Measurements from ENCODE around the gene PRODH2. TPM values are rescaled to one million over a fixed set of nuclear protein-coding genes. Genes with fewer than 3 reads are reported as not detected.

Gene PRODH2
- total RNA-seq, 4 donors from 2014 or later = not detected

- intact Hi-C loops (cut with DNase I; ENCODE audit: low total_unique reads) = no loop called here
- TF ChIP-seq CTCF (IDR thresholded peaks at IDR 0.05) (no peak), POLR2A (IDR thresholded peaks at IDR 0.05) (no peak)
- 88 to 89% methylated on average over 2 of the region's 2 CpGs for WGBS, 2 donors
- no peak for DNase-seq (ENCODE audit: low spot score in 2 of 2)
- no peak overlapping the region for H3K4me3 ChIP-seq (ENCODE audit: low read depth, poor library complexity, severe bottlenecking)
Measured at GRCh38 chr19:35759697-35760096, 52.9 kb downstream of the PRODH2 start.

DNA sequence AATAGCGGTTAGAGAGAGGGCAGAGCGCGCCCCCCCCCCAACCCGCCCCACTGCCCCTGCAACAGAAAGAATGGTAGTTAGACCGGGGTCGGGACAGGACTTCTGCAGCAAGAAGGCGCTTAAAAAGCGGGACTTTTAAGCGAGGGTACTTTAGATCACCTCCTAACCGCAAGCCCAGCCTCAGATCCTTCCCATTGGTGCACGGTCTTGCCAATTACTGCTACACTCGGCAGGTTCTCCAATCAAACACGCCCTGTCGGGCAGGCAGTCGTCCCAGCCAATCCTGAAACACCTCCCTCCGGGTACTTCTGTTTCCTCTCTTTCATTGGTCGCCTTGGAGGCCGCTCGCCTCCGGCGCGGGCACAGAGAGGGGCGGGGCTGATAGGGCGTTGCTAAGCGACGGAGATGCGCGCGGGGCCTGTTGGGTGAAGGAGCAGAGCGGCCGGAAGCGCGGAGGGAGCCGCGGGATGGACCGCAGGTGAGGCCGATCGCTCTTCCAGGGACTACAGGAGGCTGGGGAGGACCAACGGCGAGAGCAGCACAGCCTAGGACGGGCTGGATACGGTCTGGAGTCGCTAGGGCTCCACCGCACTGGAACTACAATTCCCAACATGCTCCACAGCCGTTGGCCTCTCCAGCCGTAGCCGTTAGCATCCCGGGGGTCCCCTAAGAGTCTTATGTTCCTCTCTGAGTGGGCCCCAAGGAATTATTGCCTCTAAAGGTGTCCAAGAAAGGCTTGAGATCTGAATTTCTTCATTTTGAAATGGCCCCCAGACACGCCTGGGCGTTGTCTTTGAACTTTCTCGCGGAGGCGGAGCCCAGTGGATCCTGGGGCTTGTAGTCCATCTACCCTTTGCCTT lies 54.7 kb downstream of the PRODH2 start, which contains the start of gene PROSER3:
TSS of gene PROSER3 (plus strand) at position 428 of the 860 bp plus-strand sequence. CDS start at position 468, 40 bp downstream.
- TF ChIP-seq POLR2A (IDR thresholded peaks at IDR 0.05) (no peak), CTCF (IDR thresholded peaks at IDR 0.05) (no peak)
- 1 to 2% methylated on average over 38 to 42 of the region's 53 CpGs for WGBS, 2 donors
- H3K4me3 ChIP-seq (ENCODE audit: low read depth, poor library complexity, severe bottlenecking) = peak within 1 kb of the TSS; percentile 64
- intact Hi-C loops (cut with DNase I; ENCODE audit: low total_unique reads) = no loop called here
- DNase-seq (ENCODE audit: low spot score in 2 of 2) = peak; percentile 99 to 100

DNA sequence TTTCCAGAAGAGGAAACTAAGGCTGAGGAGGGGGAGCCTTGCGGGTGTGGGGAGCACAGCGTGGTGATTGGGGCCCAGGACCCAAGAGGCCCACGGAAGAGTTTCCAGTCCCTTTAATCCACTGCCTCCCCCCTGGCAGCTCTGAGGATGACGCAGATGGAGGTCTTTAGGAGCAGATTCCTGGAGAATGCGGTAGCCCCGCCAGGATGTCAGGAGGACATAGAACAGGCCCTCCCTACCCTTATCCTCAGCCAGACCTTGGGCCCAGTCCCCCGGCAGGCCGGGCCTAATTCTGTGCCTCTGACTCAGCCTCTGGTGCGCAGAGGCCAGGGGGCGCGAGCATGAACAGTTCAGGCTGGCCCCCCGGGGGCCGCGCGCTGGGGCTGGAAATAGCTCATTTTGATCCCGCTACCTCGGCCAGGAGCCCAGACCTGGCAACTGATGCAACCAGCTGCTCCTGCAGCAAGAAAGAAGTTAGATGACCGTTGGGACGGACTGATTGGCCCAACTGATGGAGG lies 55.4 kb downstream of the PRODH2 start:
- H3K4me3 ChIP-seq (ENCODE audit: low read depth, poor library complexity, severe bottlenecking) = peak overlapping the region; percentile 2
- intact Hi-C loops (cut with DNase I; ENCODE audit: low total_unique reads) = no loop called here
- DNase-seq (ENCODE audit: low spot score in 2 of 2) = peak; percentile 68 to 95
- TF ChIP-seq CTCF (IDR thresholded peaks at IDR 0.05) = no peak
- TF ChIP-seq POLR2A (IDR thresholded peaks at IDR 0.05) = no peak
- 6 to 7% methylated on average over 16 to 19 of the region's 19 CpGs for WGBS, 2 donors

DNA sequence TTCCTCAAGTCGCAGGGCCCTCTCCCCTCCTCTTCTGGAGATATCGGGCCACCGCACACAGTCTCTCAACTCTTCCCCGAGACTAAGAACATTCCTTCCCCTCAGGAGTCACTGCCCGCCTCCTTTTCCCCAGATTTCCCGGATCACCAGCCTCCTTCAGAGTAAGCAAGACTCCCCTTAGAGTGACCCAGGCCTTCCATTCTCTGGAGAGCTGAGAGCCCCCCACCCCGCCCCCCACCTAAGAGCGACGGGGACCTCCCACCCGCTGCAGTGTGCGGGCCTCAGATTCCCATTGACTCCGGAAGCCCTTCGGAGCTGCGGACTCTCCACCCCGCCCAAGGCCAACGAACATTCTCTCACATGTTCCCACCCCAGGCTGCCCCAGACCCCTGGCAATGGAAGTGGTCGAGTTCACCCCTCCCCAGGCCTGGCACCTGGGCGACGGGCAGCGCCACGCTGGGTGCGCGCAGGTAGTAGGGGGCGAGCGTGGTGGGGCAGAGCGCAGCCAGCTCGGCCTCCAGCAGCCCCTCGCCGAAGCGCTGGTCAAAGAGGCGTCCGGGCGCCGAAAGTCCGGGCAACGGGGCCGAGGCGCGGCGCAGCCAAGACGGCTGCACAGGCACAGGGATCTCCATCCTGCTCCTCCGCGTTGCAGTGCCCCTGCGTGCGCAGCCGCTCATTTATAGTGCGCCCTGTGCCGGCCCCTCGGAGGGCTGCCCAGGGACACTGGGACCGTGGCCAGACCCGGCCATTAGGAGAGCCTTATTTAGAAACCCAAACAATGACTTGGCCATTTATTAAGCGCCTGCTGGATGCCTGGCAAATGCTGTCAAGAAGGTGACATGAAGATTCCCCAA lies 56.0 kb downstream of the PRODH2 start, which contains the start of gene HSPB6:
TSS of gene HSPB6 (minus strand) at position 653 of the 854 bp plus-strand sequence. CDS start at position 632, 21 bp downstream.
- TF ChIP-seq POLR2A (IDR thresholded peaks at IDR 0.05) = no peak
- TF ChIP-seq CTCF (IDR thresholded peaks at IDR 0.05) = no peak
- WGBS, 2 donors = 22 to 24% methylated on average over 19 to 38 of the region's 52 CpGs
- H3K4me3 ChIP-seq (ENCODE audit: low read depth, poor library complexity, severe bottlenecking) = peak within 1 kb of the TSS; percentile 2
- intact Hi-C loops (cut with DNase I; ENCODE audit: low total_unique reads) = no loop called here
- DNase-seq (ENCODE audit: low spot score in 2 of 2) = peak in 1 of 2 donors; percentile 90

DNA sequence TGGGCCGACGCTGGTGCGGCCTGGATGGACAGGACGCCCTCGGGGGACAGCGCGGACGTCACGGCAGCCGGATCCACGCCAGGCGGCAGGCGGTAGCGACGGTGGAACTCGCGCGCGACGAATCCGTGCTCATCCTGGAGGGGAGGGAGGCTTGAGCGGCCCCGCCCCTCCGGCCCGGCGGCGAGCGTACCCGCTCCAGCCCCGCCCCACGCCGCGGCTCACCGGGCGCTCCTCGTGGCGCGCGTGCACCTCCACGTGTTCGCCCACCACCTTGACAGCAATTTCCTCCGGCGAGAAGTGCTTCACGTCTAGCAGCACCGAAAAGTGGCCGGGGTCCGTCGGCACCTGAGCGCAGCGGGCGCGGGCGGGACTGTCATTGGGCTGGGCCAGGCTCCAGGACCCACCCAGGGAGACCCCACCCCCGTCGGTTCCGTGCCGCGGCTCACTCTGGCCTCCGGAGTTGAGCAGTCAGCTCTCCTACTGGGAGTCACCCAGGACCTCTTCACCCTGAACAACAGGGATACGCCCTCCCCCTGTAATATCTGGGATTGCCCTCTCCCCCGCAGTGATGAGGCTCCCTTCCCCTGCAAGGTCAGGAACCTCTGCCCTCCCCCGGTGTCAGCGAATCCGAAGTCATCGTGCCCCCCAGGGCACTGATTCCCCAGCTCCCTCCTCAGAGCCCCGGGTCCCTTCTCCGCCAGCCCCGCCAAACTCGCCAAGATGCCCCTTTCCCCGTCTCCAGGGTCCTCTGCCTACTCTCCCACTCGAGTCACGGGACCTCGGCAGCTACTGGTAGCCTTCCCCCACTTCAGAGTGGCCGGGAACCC lies 56.9 kb downstream of the PRODH2 start:
- DNase-seq (ENCODE audit: low spot score in 2 of 2) = peak; percentile 70 to 96
- WGBS, 2 donors = 10 to 22% methylated on average over 16 to 29 of the region's 74 CpGs
- intact Hi-C loops (cut with DNase I; ENCODE audit: low total_unique reads) = no loop called here
- H3K4me3 ChIP-seq (ENCODE audit: low read depth, poor library complexity, severe bottlenecking) = no peak overlapping the region
- TF ChIP-seq POLR2A (IDR thresholded peaks at IDR 0.05) (no peak), CTCF (IDR thresholded peaks at IDR 0.05) (no peak)
